ENCODE results near the gene DOLK.

Gene DOLK

DNA sequence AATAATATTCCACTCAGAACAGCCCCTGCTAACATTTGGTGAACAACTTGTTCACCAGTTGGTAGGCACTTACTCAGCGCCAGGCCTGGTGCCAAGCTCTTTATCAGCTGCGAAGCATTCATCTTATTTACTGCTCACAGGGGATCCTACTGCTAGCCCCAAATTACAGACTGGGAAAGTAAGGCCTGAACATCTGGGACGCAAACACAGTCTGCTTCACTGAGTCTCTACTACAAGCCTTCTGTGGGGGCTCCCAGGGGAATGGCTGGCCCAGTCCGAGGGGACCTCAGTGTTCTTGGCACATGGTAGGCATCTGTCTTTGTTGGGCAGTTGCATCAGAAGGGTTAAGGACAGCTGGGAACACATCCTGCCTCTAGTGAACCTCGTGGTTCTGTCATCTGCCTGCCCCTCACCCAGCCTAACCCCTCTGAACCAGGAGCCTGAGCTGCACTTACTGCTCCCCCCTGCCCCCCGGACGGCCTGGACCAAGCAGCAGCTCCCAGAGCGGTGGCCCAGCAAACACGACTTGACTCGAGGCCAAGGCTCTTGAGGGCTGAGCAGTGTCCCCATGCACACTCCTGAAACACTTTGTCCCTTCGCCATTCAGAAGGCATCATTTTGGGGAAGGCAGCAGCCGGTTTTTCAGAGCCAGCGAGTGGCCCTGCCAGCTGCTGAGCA lies 26.9 kb downstream of the DOLK start, which contains the start of gene PHYHD1:
PHYHD1 (plus strand) TSS at position 602 of the 678 bp plus-strand sequence. CDS start 1,342 bp downstream, outside the sequence.
- TF ChIP-seq, protein P1, sequence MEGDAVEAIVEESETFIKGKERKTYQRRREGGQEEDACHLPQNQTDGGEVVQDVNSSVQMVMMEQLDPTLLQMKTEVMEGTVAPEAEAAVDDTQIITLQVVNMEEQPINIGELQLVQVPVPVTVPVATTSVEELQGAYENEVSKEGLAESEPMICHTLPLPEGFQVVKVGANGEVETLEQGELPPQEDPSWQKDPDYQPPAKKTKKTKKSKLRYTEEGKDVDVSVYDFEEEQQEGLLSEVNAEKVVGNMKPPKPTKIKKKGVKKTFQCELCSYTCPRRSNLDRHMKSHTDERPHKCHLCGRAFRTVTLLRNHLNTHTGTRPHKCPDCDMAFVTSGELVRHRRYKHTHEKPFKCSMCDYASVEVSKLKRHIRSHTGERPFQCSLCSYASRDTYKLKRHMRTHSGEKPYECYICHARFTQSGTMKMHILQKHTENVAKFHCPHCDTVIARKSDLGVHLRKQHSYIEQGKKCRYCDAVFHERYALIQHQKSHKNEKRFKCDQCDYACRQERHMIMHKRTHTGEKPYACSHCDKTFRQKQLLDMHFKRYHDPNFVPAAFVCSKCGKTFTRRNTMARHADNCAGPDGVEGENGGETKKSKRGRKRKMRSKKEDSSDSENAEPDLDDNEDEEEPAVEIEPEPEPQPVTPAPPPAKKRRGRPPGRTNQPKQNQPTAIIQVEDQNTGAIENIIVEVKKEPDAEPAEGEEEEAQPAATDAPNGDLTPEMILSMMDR (conservative IDR thresholded peaks at IDR 0.05; ENCODE audit: control insufficient read depth, insufficient read depth, low read depth, low read length), result no peak
- H3K4me3 ChIP-seq (ENCODE audit: control insufficient read depth, low read depth, low read length), result no peak within 1 kb of the TSS
- DNase-seq (ENCODE audit: low read depth), result peak; percentile 92

DNA sequence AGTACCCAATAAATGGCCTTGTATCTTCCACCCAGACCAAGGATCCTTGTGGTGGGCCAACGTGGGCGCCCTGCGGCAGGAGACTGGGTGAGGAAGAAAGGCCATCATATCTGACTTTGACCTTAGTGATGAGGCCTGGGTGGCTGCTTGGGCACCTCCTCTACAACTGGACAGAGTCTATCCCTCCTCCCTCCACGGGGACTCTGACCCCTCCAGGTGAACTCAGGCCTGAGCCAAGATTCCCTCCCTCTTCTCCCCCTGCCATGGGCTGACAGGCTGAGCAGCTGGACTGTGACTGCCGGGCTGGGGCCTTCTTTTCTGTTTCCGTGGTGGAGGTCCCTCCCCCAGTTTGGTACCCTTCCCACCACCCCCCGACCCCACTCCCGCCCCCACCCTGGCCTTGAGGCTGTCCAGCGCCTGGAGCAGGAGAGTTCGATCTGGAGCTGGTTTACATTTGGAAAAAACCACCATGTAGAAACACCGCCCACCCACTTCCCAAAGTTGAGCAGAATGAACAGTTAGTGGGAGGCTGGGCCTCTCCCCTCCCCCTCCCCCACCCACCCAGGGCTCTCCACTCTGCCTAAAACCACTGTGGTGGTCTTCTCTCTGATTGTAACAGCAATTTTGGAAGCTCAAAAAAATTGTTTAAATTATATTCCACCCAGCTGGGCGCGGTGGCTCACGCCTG lies 27.9 kb downstream of the DOLK start:
- no peak for DNase-seq (ENCODE audit: low read depth)
- H3K4me3 ChIP-seq (ENCODE audit: control insufficient read depth, low read depth, low read length), result no peak overlapping the region
- TF ChIP-seq, protein P1 (conservative IDR thresholded peaks at IDR 0.05; ENCODE audit: control insufficient read depth, insufficient read depth, low read depth, low read length), result no peak

DNA sequence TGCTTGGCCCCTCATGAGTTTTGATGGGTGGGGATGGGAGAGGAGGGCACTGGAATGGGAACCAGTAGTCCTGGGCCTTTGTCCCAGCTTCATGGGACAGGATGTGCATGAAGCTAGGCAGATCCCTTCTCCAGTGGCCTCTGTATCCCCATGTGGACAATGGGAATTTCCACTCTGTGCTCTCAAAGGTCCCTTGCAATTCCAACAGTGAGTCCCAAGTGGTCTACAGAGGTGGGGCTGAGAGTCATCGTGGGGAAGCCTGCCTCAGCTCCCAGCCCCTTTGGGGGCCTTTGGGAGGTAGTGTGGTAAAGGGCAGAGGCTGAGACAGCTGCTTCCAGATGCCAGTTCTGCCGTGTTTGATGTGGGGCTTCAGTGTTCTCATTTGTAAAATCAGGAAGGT lies 28.5 kb downstream of the DOLK start:
- H3K4me3 ChIP-seq (ENCODE audit: control insufficient read depth, low read depth, low read length), result no peak overlapping the region
- TF ChIP-seq, protein P1 (conservative IDR thresholded peaks at IDR 0.05; ENCODE audit: control insufficient read depth, insufficient read depth, low read depth, low read length), result no peak
- no peak for DNase-seq (ENCODE audit: low read depth)

DNA sequence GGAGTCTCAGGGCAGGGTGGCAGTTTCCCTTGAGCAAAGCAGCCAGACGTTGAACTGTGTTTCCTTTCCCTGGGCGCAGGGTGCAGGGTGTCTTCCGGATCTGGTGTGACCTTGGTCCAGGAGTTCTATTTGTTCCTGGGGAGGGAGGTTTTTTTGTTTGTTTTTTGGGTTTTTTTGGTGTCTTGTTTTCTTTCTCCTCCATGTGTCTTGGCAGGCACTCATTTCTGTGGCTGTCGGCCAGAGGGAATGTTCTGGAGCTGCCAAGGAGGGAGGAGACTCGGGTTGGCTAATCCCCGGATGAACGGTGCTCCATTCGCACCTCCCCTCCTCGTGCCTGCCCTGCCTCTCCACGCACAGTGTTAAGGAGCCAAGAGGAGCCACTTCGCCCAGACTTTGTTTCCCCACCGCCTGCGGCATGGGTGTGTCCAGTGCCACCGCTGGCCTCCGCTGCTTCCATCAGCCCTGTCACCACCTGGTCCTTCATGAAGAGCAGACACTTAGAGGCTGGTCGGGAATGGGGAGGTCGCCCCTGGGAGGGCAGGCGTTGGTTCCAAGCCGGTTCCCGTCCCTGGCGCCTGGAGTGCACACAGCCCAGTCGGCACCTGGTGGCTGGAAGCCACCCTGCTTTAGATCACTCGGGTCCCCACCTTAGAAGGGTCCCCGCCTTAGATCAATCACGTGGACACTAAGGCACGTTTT lies 30.1 kb downstream of the DOLK start:
- TF ChIP-seq, protein P1 (conservative IDR thresholded peaks at IDR 0.05; ENCODE audit: control insufficient read depth, insufficient read depth, low read depth, low read length), result no peak
- peak; percentile 88 for DNase-seq (ENCODE audit: low read depth)
- no peak overlapping the region for H3K4me3 ChIP-seq (ENCODE audit: control insufficient read depth, low read depth, low read length)

DNA sequence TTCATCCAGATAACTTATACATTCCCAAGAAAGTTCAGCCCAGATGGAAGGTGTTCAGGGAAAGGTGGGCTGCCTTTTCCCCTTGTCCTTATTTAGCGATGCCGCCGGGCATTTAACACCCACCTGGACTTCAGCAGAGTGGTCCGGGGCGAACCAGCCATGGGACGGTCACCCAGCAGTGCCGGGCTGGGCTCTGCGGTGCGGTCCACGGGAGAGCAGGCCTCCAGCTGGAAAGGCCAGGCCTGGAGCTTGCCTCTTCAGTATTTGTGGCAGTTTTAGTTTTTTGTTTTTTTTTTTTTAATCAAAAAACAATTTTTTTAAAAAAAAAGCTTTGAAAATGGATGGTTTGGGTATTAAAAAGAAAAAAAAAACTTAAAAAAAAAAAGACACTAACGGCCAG lies 30.7 kb downstream of the DOLK start:
- no peak overlapping the region for H3K4me3 ChIP-seq (ENCODE audit: control insufficient read depth, low read depth, low read length)
- TF ChIP-seq, protein P1 (conservative IDR thresholded peaks at IDR 0.05; ENCODE audit: control insufficient read depth, insufficient read depth, low read depth, low read length), result no peak
- DNase-seq (ENCODE audit: low read depth), result no peak

DNA sequence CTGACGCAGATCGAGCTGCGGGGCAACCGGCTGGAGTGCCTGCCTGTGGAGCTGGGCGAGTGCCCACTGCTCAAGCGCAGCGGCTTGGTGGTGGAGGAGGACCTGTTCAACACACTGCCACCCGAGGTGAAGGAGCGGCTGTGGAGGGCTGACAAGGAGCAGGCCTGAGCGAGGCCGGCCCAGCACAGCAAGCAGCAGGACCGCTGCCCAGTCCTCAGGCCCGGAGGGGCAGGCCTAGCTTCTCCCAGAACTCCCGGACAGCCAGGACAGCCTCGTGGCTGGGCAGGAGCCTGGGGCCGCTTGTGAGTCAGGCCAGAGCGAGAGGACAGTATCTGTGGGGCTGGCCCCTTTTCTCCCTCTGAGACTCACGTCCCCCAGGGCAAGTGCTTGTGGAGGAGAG lies 31.2 kb downstream of the DOLK start:
- peak; percentile 70 for DNase-seq (ENCODE audit: low read depth)
- TF ChIP-seq, protein P1 (conservative IDR thresholded peaks at IDR 0.05; ENCODE audit: control insufficient read depth, insufficient read depth, low read depth, low read length), result no peak
- no peak overlapping the region for H3K4me3 ChIP-seq (ENCODE audit: control insufficient read depth, low read depth, low read length)

All from fibroblast of mammary gland (primary cell).